ENCODE measurements around the gene SMIM1.

GRCh38 chr1:3735688-3736087, 36.9 kb upstream of the SMIM1 start:
- TF ChIP-seq CTCF (conservative IDR thresholded peaks at IDR 0.05 in 1 of 2, IDR thresholded peaks at IDR 0.05 in 1 of 2; ENCODE audit: extremely low read depth in 1 of 2, insufficient read depth in 1 of 2, low read depth in 1 of 2, low read length in 2 of 2) (no peak), EZH2 (IDR thresholded peaks at IDR 0.05; ENCODE audit: borderline replicate concordance, low read length) (no peak)
